T-helper 17 cell (primary cell): ENCODE results near the gene THOC2. TPM values are rescaled to one million over a fixed set of nuclear protein-coding genes. Genes with fewer than 3 reads are reported as not detected.
"Not testable (repeated sequence)": the region's sequence is repeated elsewhere in the genome, so short reads cannot be mapped to it uniquely, and the experiment has no call there.

ENCODE experiments used
- ATAC-seq: fragments of 150-1000 bp; cut with Tn5 transposase; 2 replicates; pipeline ENCODE4 v1.10.0; 2021; ENCODE audit warnings: mild to moderate bottlenecking, moderate library complexity
- DNase-seq, 3 donors: peaks; one replicate each; pipeline versions ENCODE4 v3.0.0 to v3.0.0-alpha.2; 2020 to 2021
- H3K9me3 ChIP-seq: one replicate; pipeline ENCODE4 v1.7.0; 2013; ENCODE audit warnings: low read length, mild to moderate bottlenecking; ENCODE audit not compliant: control insufficient read depth, poor library complexity, severe bottlenecking
- H3K27ac Mint-ChIP-seq: one replicate; pipeline ENCODE4 v1.8.0; 2022; ENCODE audit warnings: mild to moderate bottlenecking, moderate library complexity, mixed read lengths
- H3K27me3 Mint-ChIP-seq: one replicate; pipeline ENCODE4 v1.8.0; 2022; ENCODE audit warnings: mixed read lengths
- H3K36me3 Mint-ChIP-seq: one replicate; pipeline ENCODE4 v1.8.0; 2022; ENCODE audit warnings: low read depth, mixed read lengths
- H3K4me1 Mint-ChIP-seq: one replicate; pipeline ENCODE4 v1.8.0; 2022; ENCODE audit warnings: mild to moderate bottlenecking, mixed read lengths
- H3K4me3 Mint-ChIP-seq: one replicate; pipeline ENCODE4 v1.8.0; 2022; ENCODE audit warnings: mild to moderate bottlenecking, moderate library complexity, mixed read lengths
- total RNA-seq, 4 donors: library from RNA in 2 of 4; stranded (reverse) in 2 of 4; gene quantifications; one replicate each; pipeline ENCODE4 v1.2.3 and lab custom pipeline; 2022 to 2026

THOC2 gene, protein sequence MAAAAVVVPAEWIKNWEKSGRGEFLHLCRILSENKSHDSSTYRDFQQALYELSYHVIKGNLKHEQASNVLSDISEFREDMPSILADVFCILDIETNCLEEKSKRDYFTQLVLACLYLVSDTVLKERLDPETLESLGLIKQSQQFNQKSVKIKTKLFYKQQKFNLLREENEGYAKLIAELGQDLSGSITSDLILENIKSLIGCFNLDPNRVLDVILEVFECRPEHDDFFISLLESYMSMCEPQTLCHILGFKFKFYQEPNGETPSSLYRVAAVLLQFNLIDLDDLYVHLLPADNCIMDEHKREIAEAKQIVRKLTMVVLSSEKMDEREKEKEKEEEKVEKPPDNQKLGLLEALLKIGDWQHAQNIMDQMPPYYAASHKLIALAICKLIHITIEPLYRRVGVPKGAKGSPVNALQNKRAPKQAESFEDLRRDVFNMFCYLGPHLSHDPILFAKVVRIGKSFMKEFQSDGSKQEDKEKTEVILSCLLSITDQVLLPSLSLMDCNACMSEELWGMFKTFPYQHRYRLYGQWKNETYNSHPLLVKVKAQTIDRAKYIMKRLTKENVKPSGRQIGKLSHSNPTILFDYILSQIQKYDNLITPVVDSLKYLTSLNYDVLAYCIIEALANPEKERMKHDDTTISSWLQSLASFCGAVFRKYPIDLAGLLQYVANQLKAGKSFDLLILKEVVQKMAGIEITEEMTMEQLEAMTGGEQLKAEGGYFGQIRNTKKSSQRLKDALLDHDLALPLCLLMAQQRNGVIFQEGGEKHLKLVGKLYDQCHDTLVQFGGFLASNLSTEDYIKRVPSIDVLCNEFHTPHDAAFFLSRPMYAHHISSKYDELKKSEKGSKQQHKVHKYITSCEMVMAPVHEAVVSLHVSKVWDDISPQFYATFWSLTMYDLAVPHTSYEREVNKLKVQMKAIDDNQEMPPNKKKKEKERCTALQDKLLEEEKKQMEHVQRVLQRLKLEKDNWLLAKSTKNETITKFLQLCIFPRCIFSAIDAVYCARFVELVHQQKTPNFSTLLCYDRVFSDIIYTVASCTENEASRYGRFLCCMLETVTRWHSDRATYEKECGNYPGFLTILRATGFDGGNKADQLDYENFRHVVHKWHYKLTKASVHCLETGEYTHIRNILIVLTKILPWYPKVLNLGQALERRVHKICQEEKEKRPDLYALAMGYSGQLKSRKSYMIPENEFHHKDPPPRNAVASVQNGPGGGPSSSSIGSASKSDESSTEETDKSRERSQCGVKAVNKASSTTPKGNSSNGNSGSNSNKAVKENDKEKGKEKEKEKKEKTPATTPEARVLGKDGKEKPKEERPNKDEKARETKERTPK (N-terminal part only)
- total RNA-seq (10 to 100 TPM; 79.9 to 86.2 TPM), total RNA-seq (lab: John Stamatoyannopoulos, UW) (118 to 170 reads per million in 2 donors)

DNA sequence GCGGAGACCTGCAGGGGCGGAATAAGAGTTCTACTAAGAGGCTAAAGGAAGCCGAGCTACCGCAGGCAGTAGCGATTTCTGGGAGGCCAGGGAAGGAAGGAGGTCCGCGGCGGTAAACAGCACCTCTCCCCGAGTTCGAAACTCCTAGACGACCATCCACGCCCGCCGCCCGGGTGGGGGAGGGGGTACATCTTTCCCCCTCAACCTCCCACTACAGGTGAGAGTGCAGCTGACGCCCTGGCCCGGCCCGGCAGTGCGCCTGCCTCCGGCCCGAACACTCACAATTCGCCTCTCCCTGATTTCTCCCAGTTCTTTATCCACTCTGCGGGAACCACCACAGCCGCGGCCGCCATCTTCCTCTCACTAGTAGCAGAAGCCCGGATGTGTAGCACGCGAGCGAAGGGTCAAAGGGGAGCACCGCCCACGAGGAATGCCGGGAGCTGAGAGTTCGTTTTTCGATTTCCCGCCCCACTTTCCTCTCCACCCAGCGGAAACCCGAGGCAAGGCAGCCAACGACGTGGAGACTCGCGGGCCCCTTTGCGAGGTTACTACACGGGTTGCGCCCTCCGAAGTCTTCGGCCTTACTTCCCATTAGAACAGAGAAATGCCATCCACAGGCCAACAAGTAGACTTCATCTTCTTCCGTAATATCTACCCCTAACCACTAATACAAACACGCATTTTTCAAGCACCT, at the start of gene THOC2:
Gene THOC2 (minus strand): TSS at position 383 of the 694 bp plus-strand sequence. CDS start 30 bp downstream, at position 353.
- peak; percentile 95 for ATAC-seq
- no peaks in the 10 kb centered on the region for H3K27me3 Mint-ChIP-seq
- H3K4me3 Mint-ChIP-seq, result peak within 1 kb of the TSS; percentile 96
- H3K9me3 ChIP-seq, result no peaks in the 10 kb centered on the region
- peaks cover 23% of the 10 kb centered on the region for H3K4me1 Mint-ChIP-seq
- H3K36me3 Mint-ChIP-seq, result no peaks in the 10 kb centered on the region
- peak; percentile 56 to 63 (median 57) for DNase-seq
- peak within 1 kb of the TSS; percentile 92 for H3K27ac Mint-ChIP-seq

DNA sequence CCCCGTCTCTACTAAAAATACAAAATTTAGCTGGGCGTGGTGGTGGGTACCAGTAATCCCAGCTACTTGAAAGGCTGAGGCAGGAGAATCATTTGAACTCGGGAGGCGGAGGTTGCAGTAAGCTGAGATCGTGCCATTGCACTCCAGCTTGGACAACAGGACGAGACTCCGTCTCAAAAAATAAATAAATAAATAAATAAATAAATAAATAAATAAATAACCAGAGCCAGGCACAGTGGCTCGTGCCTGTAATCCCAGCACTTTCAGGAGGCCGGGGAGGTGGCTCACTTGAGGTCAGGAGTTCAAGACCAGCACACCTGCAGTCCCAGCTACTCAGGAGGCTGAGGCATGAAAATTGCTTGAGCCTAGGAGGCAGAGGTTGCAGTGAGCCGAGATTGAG, 48.9 kb upstream of the THOC2 start:
- ATAC-seq, H3K36me3 Mint-ChIP-seq, H3K4me3 Mint-ChIP-seq, DNase-seq, H3K27ac Mint-ChIP-seq, H3K27me3 Mint-ChIP-seq, H3K9me3 ChIP-seq, H3K4me1 Mint-ChIP-seq: not testable (repeated sequence)

DNA sequence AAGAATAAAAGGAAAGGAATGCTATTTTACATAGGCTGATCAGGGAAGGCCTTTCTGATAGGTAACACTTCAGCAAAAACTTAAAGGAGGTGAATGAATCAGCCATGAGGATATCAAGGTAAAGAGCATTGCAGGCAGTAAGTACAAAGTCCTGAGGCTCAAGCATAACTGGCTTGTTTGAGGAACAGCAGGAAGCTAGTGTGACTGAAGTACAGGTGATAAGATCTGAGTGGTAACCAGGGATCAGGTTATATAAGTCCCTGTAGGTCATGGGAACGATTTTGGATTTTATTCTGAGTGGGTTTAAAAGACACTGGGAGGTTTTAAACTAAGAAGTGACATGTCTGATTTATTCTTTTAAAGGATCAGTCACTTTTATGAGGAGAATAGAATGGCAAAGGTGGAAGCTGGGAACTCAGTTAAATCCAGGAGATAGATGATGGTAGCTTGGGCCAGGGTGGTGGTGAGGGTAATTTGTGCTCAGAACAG, 47.1 kb upstream of the THOC2 start:
- no peaks in the 10 kb centered on the region for H3K9me3 ChIP-seq
- H3K4me3 Mint-ChIP-seq, result no peak overlapping the region
- H3K27ac Mint-ChIP-seq, result no peak overlapping the region
- H3K4me1 Mint-ChIP-seq, result no peaks in the 10 kb centered on the region
- DNase-seq (no peak), ATAC-seq (no peak)
- no peaks in the 10 kb centered on the region for H3K36me3 Mint-ChIP-seq
- H3K27me3 Mint-ChIP-seq, result no peaks in the 10 kb centered on the region

DNA sequence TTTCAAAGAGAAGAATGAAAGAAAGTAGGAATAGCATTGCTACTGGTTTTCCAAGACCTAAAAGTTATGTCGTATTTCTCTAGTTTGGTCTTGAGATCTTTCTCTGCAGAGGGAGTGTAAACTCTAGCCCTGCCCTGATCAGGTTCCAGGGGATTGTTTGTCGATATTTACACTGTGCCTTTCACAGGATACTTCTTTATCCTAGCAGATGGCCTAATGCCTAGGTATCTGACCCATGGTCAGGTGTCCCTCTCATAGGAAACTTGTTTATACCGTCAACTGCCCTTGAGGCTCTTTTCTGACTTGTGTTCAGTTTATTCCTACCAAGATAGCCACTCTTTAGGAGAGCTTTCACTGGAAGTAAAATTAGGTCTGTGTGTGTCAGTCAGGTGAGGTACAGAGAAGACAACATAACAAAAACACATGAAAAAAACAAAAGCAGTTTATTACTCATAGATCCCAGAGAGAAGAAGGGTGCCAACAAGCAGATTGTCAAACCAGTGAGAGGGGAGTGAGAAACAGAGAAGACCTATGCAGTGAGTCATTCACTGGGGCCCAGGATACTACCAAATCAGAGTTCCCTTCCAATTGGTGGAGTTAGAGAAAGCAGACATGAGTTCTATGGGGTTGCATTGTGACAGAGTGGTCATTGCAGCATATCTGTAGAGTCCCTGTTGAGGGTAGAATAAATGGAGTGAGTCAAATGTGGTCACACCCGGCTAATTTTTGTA, 40.6 kb upstream of the THOC2 start:
- no peaks in the 10 kb centered on the region for H3K9me3 ChIP-seq
- H3K4me3 Mint-ChIP-seq, result no peak overlapping the region
- no peaks in the 10 kb centered on the region for H3K36me3 Mint-ChIP-seq
- ATAC-seq (no peak), DNase-seq (no peak)
- no peak overlapping the region for H3K27ac Mint-ChIP-seq
- H3K4me1 Mint-ChIP-seq, result no peaks in the 10 kb centered on the region
- no peaks in the 10 kb centered on the region for H3K27me3 Mint-ChIP-seq

DNA sequence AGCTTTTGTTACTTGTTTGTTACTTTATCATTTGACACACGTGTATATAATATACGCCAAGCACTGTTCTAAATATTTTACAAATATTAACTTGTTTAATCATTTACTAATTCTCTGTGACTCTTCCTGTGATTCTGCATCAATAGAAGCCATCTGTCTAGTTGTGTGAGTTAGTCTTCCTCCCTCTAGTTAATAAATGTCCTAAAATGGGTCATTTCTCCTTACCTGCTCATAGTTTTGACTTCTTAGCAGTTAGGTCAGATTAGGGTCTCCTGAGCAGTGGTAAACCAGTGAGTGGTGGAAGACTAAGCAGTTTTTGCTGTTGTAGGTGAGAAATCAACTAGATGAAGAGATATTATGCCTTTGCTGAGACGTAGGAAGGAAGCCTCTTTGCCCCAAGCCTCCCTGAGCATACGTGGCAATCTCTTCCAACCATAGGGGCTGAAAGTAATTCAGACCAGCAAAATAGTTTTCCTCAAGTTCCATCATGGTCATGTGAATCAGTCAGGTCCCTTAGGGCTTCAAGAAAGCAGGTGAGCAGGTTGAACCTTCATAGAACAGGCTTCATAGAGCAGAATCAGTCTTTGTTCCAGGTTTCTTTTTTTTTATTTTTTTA, 38.7 kb upstream of the THOC2 start:
- Mint-ChIP-seq H3K4me3 (no peak overlapping the region), H3K4me1 (no peaks in the 10 kb centered on the region), H3K36me3 (no peaks in the 10 kb centered on the region), H3K27ac (no peak overlapping the region), H3K27me3 (no peaks in the 10 kb centered on the region)
- no peaks in the 10 kb centered on the region for H3K9me3 ChIP-seq
- DNase-seq, result no peak
- no peak for ATAC-seq

DNA sequence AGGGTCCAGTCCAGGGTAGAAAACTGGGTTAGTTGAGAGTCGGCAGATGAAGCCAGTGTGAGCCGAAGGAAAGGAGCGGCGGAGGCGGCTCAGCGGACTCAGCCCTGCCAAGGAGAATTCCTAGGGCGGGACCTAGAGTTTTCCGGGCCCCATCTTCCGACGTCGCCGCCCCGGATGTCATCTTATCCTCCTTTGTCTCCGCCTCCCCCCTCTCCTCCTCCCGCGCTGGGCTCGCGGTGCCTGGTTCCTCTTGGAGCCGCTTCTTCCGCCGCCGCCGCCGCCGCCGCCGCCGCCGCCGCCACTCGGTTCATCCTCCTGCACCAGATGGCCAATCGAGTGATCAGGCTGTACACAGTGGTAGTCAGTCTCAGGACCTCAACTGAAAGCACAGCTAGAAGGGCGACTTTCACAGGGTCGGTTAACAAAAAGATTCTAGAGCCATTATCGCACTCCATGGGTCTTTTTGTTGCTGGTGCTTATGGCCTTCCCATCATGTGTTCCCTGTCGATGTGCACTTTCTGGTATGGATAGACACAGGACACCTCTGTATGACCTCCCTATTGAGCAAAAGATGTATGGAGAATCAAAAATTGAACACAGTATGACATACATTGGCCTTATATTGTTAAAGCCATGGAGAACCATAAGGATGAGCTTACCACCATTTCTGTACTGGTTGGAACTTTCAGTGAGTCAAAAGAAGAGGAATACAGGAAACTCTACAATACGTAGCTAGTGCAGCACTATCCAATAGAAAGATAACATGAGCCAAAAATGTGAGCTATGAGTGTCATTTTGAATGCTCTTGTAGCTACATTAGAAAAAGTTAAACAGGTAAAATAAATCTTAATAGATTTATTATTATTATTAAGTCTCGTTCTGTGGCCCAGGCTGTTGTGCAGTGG, 32.4 kb upstream of the THOC2 start:
- no peaks in the 10 kb centered on the region for H3K9me3 ChIP-seq
- Mint-ChIP-seq H3K36me3 (no peaks in the 10 kb centered on the region), H3K27ac (peak overlapping the region; percentile 67), H3K4me1 (peaks cover 2% of the 10 kb centered on the region), H3K4me3 (peak overlapping the region; percentile 83), H3K27me3 (no peaks in the 10 kb centered on the region)
- DNase-seq, result peak; percentile 5 to 33 (median 29)
- peak; percentile 88 for ATAC-seq

DNA sequence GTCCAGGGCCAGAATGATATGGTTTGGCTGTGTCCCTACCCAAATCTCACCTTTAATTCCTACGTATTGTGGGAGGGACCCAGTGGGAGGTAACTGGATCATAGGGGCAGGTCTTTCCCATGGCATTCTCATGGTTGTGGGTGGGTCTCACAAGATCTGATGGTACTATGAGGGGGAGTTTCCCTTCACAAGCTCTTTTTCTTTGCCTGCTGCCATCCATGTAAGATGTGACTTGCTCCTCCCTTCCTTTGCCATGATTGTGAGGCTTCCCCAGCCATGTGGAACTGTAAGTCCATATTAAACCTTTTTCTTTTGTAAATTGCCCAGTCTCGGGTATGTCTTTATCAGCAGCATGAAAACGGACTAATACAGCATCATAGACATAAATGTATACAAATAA, 27.0 kb upstream of the THOC2 start:
- H3K4me1 Mint-ChIP-seq, H3K36me3 Mint-ChIP-seq, ATAC-seq, H3K9me3 ChIP-seq, H3K27ac Mint-ChIP-seq, DNase-seq, H3K4me3 Mint-ChIP-seq, H3K27me3 Mint-ChIP-seq: not testable (repeated sequence)

DNA sequence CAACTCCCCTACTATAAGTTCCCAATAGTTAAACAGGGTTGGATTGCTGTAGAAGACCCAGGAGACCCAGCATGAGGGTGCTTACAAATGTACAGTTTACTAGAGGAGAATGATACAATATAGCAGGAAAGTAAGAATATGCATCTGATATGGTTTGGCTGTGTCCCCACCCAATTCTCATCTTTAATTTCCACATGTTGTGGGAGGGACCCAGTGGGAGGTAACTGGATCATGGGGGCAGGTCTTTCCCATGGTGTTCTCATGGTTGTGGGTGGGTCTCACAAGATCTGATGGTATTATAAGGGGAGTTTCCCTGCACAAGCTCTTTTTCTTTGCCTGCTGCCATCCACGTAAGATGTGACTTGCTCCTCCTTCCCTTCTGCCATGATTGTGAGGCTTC, 24.9 kb upstream of the THOC2 start:
- not testable (repeated sequence) for H3K4me1 Mint-ChIP-seq, H3K27ac Mint-ChIP-seq, H3K27me3 Mint-ChIP-seq, DNase-seq, H3K9me3 ChIP-seq, H3K4me3 Mint-ChIP-seq, H3K36me3 Mint-ChIP-seq, ATAC-seq

DNA sequence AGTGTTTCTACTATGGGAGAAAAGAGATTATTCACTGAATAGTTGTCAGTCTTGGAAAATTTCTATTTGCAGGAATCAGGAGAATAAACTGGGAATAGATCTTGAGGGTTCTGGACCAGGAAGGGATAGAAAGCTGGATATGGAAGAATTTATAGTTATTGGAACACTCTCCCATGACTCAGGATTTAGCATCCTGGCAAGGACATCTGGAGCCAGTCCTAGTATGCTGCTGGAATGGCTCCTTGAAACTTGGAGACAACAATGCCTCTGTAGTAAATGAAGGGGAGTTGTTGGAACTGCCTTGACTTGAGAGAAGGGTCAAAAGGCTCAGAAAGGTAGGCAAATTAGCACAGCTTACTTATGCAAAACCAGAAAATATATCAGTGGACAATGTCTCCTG, 23.5 kb upstream of the THOC2 start:
- no peak overlapping the region for H3K4me3 Mint-ChIP-seq
- H3K27ac Mint-ChIP-seq, result no peak overlapping the region
- peaks cover 3% of the 10 kb centered on the region for H3K36me3 Mint-ChIP-seq

DNA sequence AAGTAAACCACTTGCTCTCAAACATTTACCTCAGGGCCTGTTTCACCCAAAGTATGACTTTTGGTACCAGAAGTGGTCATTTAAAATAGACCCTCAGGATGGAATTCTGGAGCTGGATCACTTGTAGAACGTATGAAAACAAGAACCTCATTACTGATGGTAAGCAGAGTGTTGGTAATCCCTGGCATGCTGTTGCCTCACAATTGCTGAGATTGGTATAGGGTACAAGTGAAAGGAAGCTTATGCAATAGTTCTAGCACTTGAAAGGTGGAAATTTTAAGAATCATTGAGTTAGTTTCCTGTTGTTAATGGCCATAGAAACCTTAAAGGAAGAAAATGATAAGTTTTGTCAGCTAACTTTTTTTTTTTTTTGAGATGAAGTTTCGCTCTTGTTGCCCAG, 22.3 kb upstream of the THOC2 start:
- Mint-ChIP-seq H3K27me3 (no peaks in the 10 kb centered on the region), H3K36me3 (peaks cover 3% of the 10 kb centered on the region)

More for the DNA sequence above, 23.5 kb upstream of the THOC2 start:
- no peaks in the 10 kb centered on the region for H3K9me3 ChIP-seq
- ATAC-seq (no peak), DNase-seq (no peak)
- no peaks in the 10 kb centered on the region for H3K27me3 Mint-ChIP-seq
- no peaks in the 10 kb centered on the region for H3K4me1 Mint-ChIP-seq

More for the DNA sequence above, 22.3 kb upstream of the THOC2 start:
- no peak overlapping the region for H3K27ac Mint-ChIP-seq
- DNase-seq, result no peak
- ATAC-seq, result no peak
- no peak overlapping the region for H3K4me3 Mint-ChIP-seq
- H3K9me3 ChIP-seq, result no peaks in the 10 kb centered on the region
- no peaks in the 10 kb centered on the region for H3K4me1 Mint-ChIP-seq
